Fibroblast of villous mesenchyme (primary cell): ENCODE measurements around the gene LBHD2. TPM values are rescaled to one million over a fixed set of nuclear protein-coding genes. Genes with fewer than 3 reads are reported as not detected.

Experiments used
- DNase-seq: peaks from one replicate; pipeline ENCODE4 v3.0.0-alpha.2; 2010; ENCODE audit warnings: low read depth
- H3K4me3 ChIP-seq: 2 replicates; pipeline ENCODE4 v1.5.1; 2011; ENCODE audit warnings: low read depth, mild to moderate bottlenecking, low read length
- CTCF ChIP-seq: IDR thresholded peaks from 2 replicates; pipeline ENCODE4 v1.5.1; 2012; ENCODE audit warnings: low read depth, mild to moderate bottlenecking, low read length; ENCODE audit not compliant: insufficient read depth
- total RNA-seq: library from RNA; depleted of rRNA; stranded (reverse); fragments of >200 nt; gene quantifications from 2 replicates; pipeline ENCODE4 v1.2.3, GENCODE V29; 2012

Gene LBHD2
- total RNA-seq, 1 donor: not detected

GRCh38 chr14:103122947-103123633, 39.1 kb downstream of the LBHD2 start, which contains the start of gene TNFAIP2:
TSS of gene TNFAIP2 (plus strand) at chr14:103123461. CDS start at chr14:103126458, 2,997 bp downstream.
- TF ChIP-seq CTCF: no peak
- DNase-seq: no peak
- H3K4me3 ChIP-seq: peak within 1 kb of the TSS; percentile 54

- peak overlapping the region; percentile 54 for H3K4me3 ChIP-seq
- peak; percentile 44 for TF ChIP-seq CTCF
- DNase-seq: peak; percentile 58
Observed at GRCh38 chr14:103123634-103124500, 39.9 kb downstream of the LBHD2 start.

- TF ChIP-seq CTCF: no peak
- H3K4me3 ChIP-seq: peak overlapping the region; percentile 54
- DNase-seq: no peak
Observed at GRCh38 chr14:103124501-103125001, 40.5 kb downstream of the LBHD2 start.

GRCh38 chr14:103125098-103126070, 41.4 kb downstream of the LBHD2 start:
- no peak for TF ChIP-seq CTCF
- no peak for DNase-seq
- H3K4me3 ChIP-seq: no peak overlapping the region

GRCh38 chr14:103126088-103126872, 42.3 kb downstream of the LBHD2 start:
- DNase-seq: no peak
- H3K4me3 ChIP-seq: no peak overlapping the region
- no peak for TF ChIP-seq CTCF
